Measurements from ENCODE around the gene ALPL.

DNA sequence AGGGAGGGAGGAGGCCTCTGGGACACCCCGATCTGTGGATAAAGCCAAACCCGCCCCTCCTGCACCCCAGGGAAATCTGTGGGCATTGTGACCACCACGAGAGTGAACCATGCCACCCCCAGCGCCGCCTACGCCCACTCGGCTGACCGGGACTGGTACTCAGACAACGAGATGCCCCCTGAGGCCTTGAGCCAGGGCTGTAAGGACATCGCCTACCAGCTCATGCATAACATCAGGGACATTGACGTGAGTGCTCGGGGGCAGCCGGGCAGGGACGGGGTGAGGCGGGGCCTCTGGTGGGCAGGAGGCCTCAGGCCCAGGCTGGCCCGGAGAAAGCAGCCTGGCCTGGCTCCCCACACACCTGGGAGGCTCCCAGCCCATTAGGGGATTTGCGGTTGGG lies 54.7 kb downstream of the ALPL start:
- TF ChIP-seq, protein P1, sequence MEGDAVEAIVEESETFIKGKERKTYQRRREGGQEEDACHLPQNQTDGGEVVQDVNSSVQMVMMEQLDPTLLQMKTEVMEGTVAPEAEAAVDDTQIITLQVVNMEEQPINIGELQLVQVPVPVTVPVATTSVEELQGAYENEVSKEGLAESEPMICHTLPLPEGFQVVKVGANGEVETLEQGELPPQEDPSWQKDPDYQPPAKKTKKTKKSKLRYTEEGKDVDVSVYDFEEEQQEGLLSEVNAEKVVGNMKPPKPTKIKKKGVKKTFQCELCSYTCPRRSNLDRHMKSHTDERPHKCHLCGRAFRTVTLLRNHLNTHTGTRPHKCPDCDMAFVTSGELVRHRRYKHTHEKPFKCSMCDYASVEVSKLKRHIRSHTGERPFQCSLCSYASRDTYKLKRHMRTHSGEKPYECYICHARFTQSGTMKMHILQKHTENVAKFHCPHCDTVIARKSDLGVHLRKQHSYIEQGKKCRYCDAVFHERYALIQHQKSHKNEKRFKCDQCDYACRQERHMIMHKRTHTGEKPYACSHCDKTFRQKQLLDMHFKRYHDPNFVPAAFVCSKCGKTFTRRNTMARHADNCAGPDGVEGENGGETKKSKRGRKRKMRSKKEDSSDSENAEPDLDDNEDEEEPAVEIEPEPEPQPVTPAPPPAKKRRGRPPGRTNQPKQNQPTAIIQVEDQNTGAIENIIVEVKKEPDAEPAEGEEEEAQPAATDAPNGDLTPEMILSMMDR (IDR thresholded peaks at IDR 0.05): no peak
- no peak for TF ChIP-seq POLR2A (IDR thresholded peaks at IDR 0.05)

All from upper lobe of left lung (tissue), 4 donors.